HepG2 (cell line): Measurements from ENCODE around the gene NPC1. TPM values are rescaled to one million over a fixed set of nuclear protein-coding genes. Genes with fewer than 3 reads are reported as not detected.

Experiments
- ATF1 ChIP-seq: IDR thresholded peaks from 2 replicates; pipeline ENCODE4 v1.6.1; 2016; ENCODE audit warnings: mild to moderate bottlenecking, control low read depth
- JUND ChIP-seq: sonication (generic); formaldehyde crosslinking; IDR thresholded peaks from 2 replicates; pipeline ENCODE4 v1.8.0; 2022; ENCODE audit warnings: mild to moderate bottlenecking, missing genetic modification reagents
- MLLT10 ChIP-seq: sonication (generic); formaldehyde crosslinking; IDR thresholded peaks from 2 replicates; pipeline ENCODE4 v1.4.0; 2020; ENCODE audit warnings: missing genetic modification reagents
- NFIC ChIP-seq: IDR thresholded peaks from 2 replicates; pipeline ENCODE4 v1.6.1; 2012; ENCODE audit warnings: mild to moderate bottlenecking, low read length, inconsistent platforms
- POLR2G ChIP-seq: fragments of 200-400 bp; formaldehyde crosslinking; IDR thresholded peaks from 2 replicates; pipeline ENCODE4 v1.6.1; 2018; ENCODE audit warnings: mild to moderate bottlenecking, low read depth, low read length, moderate library complexity
- PRPF4 ChIP-seq: fragments of 200-400 bp; formaldehyde crosslinking; IDR thresholded peaks from 2 replicates; pipeline ENCODE4 v1.6.1; 2016; ENCODE audit warnings: low read length, low read depth; ENCODE audit not compliant: poor library complexity, severe bottlenecking
- RFXAP ChIP-seq: sonication (generic); formaldehyde crosslinking; IDR thresholded peaks from 2 replicates; pipeline ENCODE4 v1.4.0; 2020; ENCODE audit warnings: missing genetic modification reagents, borderline replicate concordance
- THYN1 ChIP-seq: sonication (generic); formaldehyde crosslinking; IDR thresholded peaks from 2 replicates; pipeline ENCODE4 v1.8.1; 2023; ENCODE audit warnings: low read depth, mild to moderate bottlenecking, moderate library complexity, missing genetic modification reagents, borderline replicate concordance
- ZNF101 ChIP-seq: sonication (generic); formaldehyde crosslinking; IDR thresholded peaks from 2 replicates; pipeline ENCODE4 v1.4.0; 2020; ENCODE audit warnings: mild to moderate bottlenecking, low read depth, missing genetic modification reagents, borderline replicate concordance
- ZNF136 ChIP-seq: sonication (generic); formaldehyde crosslinking; IDR thresholded peaks from 2 replicates; pipeline ENCODE4 v1.8.1; 2022; ENCODE audit warnings: low read depth, mild to moderate bottlenecking, moderate library complexity, missing genetic modification reagents
- ZNF773 ChIP-seq: sonication (generic); formaldehyde crosslinking; IDR thresholded peaks from 2 replicates; pipeline ENCODE4 v1.4.0; 2020; ENCODE audit warnings: missing genetic modification reagents, borderline replicate concordance
- ZNF816 ChIP-seq: sonication (generic); formaldehyde crosslinking; IDR thresholded peaks from 2 replicates; pipeline ENCODE4 v1.8.0; 2022; ENCODE audit warnings: missing genetic modification reagents, mild to moderate bottlenecking, borderline replicate concordance
- polyA plus RNA-seq, 8 experiments: library from polyadenylated mRNA; depleted of rRNA in 3 of 8; stranded (reverse) in 7 of 8; unstranded in 1 of 8; fragments of >200 nt; fragmentation: Illumina TruSeq in 4 of 8; extraction: Trizol in 4 of 8; gene quantifications; 2 replicates each; pipeline versions ENCODE4 v1.2.1 to v1.2.3, GENCODE V29; 2011 to 2016; ENCODE audit warnings: low read depth in 4 of 8, missing spikeins in 1 of 8, mixed read lengths in 1 of 8; ENCODE audit not compliant: insufficient read depth in 1 of 8
- total RNA-seq, 5 experiments: library from RNA; depleted of rRNA; stranded (reverse); fragments of >200 nt; fragmentation: Illumina TruSeq; extraction: Trizol; gene quantifications; 2 replicates each; pipeline ENCODE4 v1.2.3, GENCODE V29; 2016; ENCODE audit warnings: low read depth in 1 of 5
- TF ChIP-seq, protein P1 (sequence below): sonication (generic); formaldehyde crosslinking; IDR thresholded peaks from 2 replicates; pipeline ENCODE4 v1.5.0; 2020; ENCODE audit warnings: mild to moderate bottlenecking, missing genetic modification reagents, borderline replicate concordance
- TF ChIP-seq, protein P2 (sequence below): sonication (generic); formaldehyde crosslinking; IDR thresholded peaks from 2 replicates; pipeline ENCODE4 v1.4.0; 2020; ENCODE audit warnings: missing genetic modification reagents
- TF ChIP-seq, protein P3 (sequence below): IDR thresholded peaks from 2 replicates; pipeline ENCODE4 v1.6.1; 2018; ENCODE audit warnings: missing genetic modification reagents, mild to moderate bottlenecking, missing compliant biosample characterization
- TF ChIP-seq, protein P4 (sequence below): sonication (generic); formaldehyde crosslinking; IDR thresholded peaks from 2 replicates; pipeline ENCODE4 v1.5.1; 2020; ENCODE audit warnings: mild to moderate bottlenecking, missing genetic modification reagents, moderate library complexity
- TF ChIP-seq, protein P5 (sequence below): IDR thresholded peaks from 2 replicates; pipeline ENCODE4 v1.6.1; 2016; ENCODE audit warnings: mild to moderate bottlenecking

The NPC1 gene
- total and polyA plus RNA-seq, 2 of the 13 experiments (the other 11 are each of a cell fraction or from before 2014, with no cell fraction given): 46.5 to 114 TPM

DNA sequence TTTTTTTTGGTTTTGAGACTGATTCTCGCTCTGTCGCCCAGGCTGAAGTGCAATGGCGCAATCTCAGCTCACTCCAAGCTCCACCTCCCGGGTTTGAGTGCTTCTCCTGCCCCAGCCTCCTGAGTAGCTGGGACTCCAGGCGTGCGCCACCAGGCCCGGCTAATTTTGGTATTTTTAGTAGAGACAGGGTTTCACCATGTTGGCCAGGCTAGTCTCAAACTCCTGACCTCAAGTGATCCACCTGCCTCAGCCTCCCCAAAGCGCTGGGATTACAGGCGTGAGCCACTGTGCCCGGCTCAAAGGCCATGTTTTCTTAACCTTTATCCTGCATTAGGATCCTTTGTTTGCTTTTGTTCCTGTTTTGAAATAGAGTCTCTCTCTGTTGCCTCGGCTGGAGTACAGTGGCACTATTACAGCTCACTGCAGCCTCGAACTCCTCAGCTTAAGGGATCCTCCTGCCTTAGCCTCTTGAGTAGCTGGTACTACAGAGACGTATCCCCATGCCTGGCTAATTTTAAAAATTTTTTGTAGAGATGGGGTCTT lies 41.0 kb downstream of the NPC1 start (continued):
- TF ChIP-seq ZNF816 (CRISPR knock-in tag) (no peak), ATF1 (CRISPR knock-in tag) (no peak), PRPF4 (no peak), THYN1 (no peak), POLR2G (no peak), ZNF136 (CRISPR knock-in tag) (no peak), JUND (no peak), NFIC (no peak), RFXAP (no peak), ZNF773 (CRISPR knock-in tag) (no peak), ZNF101 (no peak), MLLT10 (CRISPR knock-in tag) (no peak)
- TF ChIP-seq, protein P1, sequence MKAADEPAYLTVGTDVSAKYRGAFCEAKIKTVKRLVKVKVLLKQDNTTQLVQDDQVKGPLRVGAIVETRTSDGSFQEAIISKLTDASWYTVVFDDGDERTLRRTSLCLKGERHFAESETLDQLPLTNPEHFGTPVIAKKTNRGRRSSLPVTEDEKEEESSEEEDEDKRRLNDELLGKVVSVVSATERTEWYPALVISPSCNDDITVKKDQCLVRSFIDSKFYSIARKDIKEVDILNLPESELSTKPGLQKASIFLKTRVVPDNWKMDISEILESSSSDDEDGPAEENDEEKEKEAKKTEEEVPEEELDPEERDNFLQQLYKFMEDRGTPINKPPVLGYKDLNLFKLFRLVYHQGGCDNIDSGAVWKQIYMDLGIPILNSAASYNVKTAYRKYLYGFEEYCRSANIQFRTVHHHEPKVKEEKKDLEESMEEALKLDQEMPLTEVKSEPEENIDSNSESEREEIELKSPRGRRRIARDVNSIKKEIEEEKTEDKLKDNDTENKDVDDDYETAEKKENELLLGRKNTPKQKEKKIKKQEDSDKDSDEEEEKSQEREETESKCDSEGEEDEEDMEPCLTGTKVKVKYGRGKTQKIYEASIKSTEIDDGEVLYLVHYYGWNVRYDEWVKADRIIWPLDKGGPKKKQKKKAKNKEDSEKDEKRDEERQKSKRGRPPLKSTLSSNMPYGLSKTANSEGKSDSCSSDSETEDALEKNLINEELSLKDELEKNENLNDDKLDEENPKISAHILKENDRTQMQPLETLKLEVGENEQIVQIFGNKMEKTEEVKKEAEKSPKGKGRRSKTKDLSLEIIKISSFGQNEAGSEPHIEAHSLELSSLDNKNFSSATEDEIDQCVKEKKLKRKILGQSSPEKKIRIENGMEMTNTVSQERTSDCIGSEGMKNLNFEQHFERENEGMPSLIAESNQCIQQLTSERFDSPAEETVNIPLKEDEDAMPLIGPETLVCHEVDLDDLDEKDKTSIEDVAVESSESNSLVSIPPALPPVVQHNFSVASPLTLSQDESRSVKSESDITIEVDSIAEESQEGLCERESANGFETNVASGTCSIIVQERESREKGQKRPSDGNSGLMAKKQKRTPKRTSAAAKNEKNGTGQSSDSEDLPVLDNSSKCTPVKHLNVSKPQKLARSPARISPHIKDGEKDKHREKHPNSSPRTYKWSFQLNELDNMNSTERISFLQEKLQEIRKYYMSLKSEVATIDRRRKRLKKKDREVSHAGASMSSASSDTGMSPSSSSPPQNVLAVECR (CRISPR knock-in tag): peak; percentile 37; the same call in 1 of the 2 replicates
- TF ChIP-seq, protein P2, sequence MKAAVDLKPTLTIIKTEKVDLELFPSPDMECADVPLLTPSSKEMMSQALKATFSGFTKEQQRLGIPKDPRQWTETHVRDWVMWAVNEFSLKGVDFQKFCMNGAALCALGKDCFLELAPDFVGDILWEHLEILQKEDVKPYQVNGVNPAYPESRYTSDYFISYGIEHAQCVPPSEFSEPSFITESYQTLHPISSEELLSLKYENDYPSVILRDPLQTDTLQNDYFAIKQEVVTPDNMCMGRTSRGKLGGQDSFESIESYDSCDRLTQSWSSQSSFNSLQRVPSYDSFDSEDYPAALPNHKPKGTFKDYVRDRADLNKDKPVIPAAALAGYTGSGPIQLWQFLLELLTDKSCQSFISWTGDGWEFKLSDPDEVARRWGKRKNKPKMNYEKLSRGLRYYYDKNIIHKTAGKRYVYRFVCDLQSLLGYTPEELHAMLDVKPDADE (CRISPR knock-in tag): no peak
- TF ChIP-seq, protein P3, sequence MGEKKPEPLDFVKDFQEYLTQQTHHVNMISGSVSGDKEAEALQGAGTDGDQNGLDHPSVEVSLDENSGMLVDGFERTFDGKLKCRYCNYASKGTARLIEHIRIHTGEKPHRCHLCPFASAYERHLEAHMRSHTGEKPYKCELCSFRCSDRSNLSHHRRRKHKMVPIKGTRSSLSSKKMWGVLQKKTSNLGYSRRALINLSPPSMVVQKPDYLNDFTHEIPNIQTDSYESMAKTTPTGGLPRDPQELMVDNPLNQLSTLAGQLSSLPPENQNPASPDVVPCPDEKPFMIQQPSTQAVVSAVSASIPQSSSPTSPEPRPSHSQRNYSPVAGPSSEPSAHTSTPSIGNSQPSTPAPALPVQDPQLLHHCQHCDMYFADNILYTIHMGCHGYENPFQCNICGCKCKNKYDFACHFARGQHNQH (CRISPR knock-in tag): peak; percentile 76; the same call in 1 of the 2 replicates
- TF ChIP-seq, protein P4, sequence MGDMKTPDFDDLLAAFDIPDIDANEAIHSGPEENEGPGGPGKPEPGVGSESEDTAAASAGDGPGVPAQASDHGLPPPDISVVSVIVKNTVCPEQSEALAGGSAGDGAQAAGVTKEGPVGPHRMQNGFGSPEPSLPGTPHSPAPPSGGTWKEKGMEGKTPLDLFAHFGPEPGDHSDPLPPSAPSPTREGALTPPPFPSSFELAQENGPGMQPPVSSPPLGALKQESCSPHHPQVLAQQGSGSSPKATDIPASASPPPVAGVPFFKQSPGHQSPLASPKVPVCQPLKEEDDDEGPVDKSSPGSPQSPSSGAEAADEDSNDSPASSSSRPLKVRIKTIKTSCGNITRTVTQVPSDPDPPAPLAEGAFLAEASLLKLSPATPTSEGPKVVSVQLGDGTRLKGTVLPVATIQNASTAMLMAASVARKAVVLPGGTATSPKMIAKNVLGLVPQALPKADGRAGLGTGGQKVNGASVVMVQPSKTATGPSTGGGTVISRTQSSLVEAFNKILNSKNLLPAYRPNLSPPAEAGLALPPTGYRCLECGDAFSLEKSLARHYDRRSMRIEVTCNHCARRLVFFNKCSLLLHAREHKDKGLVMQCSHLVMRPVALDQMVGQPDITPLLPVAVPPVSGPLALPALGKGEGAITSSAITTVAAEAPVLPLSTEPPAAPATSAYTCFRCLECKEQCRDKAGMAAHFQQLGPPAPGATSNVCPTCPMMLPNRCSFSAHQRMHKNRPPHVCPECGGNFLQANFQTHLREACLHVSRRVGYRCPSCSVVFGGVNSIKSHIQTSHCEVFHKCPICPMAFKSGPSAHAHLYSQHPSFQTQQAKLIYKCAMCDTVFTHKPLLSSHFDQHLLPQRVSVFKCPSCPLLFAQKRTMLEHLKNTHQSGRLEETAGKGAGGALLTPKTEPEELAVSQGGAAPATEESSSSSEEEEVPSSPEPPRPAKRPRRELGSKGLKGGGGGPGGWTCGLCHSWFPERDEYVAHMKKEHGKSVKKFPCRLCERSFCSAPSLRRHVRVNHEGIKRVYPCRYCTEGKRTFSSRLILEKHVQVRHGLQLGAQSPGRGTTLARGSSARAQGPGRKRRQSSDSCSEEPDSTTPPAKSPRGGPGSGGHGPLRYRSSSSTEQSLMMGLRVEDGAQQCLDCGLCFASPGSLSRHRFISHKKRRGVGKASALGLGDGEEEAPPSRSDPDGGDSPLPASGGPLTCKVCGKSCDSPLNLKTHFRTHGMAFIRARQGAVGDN: peak; percentile 84
- TF ChIP-seq, protein P5, sequence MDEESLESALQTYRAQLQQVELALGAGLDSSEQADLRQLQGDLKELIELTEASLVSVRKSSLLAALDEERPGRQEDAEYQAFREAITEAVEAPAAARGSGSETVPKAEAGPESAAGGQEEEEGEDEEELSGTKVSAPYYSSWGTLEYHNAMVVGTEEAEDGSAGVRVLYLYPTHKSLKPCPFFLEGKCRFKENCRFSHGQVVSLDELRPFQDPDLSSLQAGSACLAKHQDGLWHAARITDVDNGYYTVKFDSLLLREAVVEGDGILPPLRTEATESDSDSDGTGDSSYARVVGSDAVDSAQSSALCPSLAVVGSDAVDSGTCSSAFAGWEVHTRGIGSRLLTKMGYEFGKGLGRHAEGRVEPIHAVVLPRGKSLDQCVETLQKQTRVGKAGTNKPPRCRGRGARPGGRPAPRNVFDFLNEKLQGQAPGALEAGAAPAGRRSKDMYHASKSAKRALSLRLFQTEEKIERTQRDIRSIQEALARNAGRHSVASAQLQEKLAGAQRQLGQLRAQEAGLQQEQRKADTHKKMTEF (CRISPR knock-in tag): peak; percentile 80
